Sigmoid colon (tissue), 7 donors: ENCODE measurements around the gene LARP4B. TPM values are rescaled to one million over a fixed set of nuclear protein-coding genes. Genes with fewer than 3 reads are reported as not detected.

Experiments
- DNase-seq: peaks from one replicate; pipeline ENCODE4 v3.0.0-alpha.2; 2019
- H3K27ac ChIP-seq, 4 donors: fragments of 200-600 bp; sonication (generic); one replicate each; pipeline ENCODE4 v1.5.1; 2016 to 2019; ENCODE audit warnings: mild to moderate bottlenecking in 1 of 4
- H3K27me3 ChIP-seq, 3 donors: fragments of 200-600 bp; sonication (generic); one replicate each; pipeline ENCODE4 v1.5.1; 2019; ENCODE audit warnings: mild to moderate bottlenecking in 1 of 3
- H3K36me3 ChIP-seq, 4 donors: fragments of 200-600 bp; sonication (generic); one replicate each; pipeline ENCODE4 v1.5.1; 2016 to 2019
- H3K4me1 ChIP-seq, 4 donors: fragments of 200-600 bp; sonication (generic); one replicate each; pipeline ENCODE4 v1.5.1; 2017 to 2019
- H3K4me3 ChIP-seq, 4 donors: fragments of 200-600 bp; sonication (generic); one replicate each; pipeline ENCODE4 v1.5.1; 2017 to 2019; ENCODE audit warnings: mild to moderate bottlenecking in 2 of 4, moderate library complexity in 1 of 4
- H3K9me3 ChIP-seq, 4 donors: fragments of 200-600 bp in 3 of 4; sonication (generic) in 3 of 4; one replicate each; pipeline versions ENCODE4 v1.5.1 to v1.6.1; 2013 to 2019
- CTCF ChIP-seq, 4 experiments: fragments of 450-650 bp in 3 of 4; fragments of 200-600 bp in 1 of 4; IDR thresholded peaks; one replicate each; pipeline ENCODE4 v1.5.1; 2016 to 2019; ENCODE audit warnings: antibody characterized with exemption in 4 of 4, mild to moderate bottlenecking in 3 of 4, moderate library complexity in 2 of 4
- EP300 ChIP-seq, 4 donors: sonication (generic); formaldehyde crosslinking; IDR thresholded peaks; one replicate each; pipeline ENCODE4 v1.6.1; 2017; ENCODE audit warnings: antibody characterized with exemption in 4 of 4
- POLR2A ChIP-seq, 2 donors: fragments of 450-650 bp; IDR thresholded peaks; one replicate each; pipeline ENCODE4 v1.6.1; 2016; ENCODE audit warnings: antibody characterized with exemption in 2 of 2, mild to moderate bottlenecking in 2 of 2, moderate library complexity in 2 of 2
- POLR2AphosphoS5 ChIP-seq, 4 donors: sonication (generic); formaldehyde crosslinking; IDR thresholded peaks; one replicate each; pipeline ENCODE4 v1.6.1; 2017; ENCODE audit warnings: antibody characterized with exemption in 4 of 4
- WGBS, 2 donors: extraction: QIAGEN DNeasy Blood & Tissue Kit; methylation state at CpG; one replicate each; pipeline ENCODE4 v1.1.7; 2013; 5-methylcytosine and 5-hydroxymethylcytosine counted together
- intact Hi-C: fragments of 100-400 bp; cut with DNase I; formaldehyde crosslinking; loops from one replicate; pipeline ENCODE4 v1.15.1; 2023
- polyA plus RNA-seq, 3 donors: library from polyadenylated mRNA; stranded (reverse); fragments of 200-250 nt; gene quantifications; one replicate each; pipeline ENCODE4 v1.2.3, GENCODE V29; 2013
- total RNA-seq, 4 donors: library from RNA; depleted of rRNA; stranded (reverse); fragments of >200 nt; gene quantifications; one replicate each; pipeline ENCODE4 v1.1.0, GENCODE V29; 2016
- donor health status: healthy with polysubstance abuse.
- donor health status: Bipolar disorder and iron deficiency.
- donor health status: healthy.

Gene LARP4B
- total and polyA plus RNA-seq, 7 donors = 11.4 to 57.6 (median 31.9) TPM

- Histone ChIP-seq H3K27ac (no peak overlapping the region), H3K4me3 (no peak overlapping the region), H3K4me1 (no peaks in the 10 kb centered on the region), H3K9me3 (no peaks in the 10 kb centered on the region), H3K36me3 (peaks cover 11 to 96% (median 67%) of the 10 kb centered on the region in 4 donors), H3K27me3 (no peaks in the 10 kb centered on the region)
- intact Hi-C loops = no loop called here
- DNase-seq = no peak
- WGBS, 2 donors = 90 to 93% methylated on average over 4 of the region's 4 CpGs
- TF ChIP-seq CTCF (IDR thresholded peaks at IDR 0.05) (no peak), EP300 (IDR thresholded peaks at IDR 0.05) (no peak), POLR2AphosphoS5 (IDR thresholded peaks at IDR 0.05) (no peak), POLR2A (IDR thresholded peaks at IDR 0.05) (no peak)
Measured at GRCh38 chr10:824497-824896, 107.0 kb downstream of the LARP4B start.

- no peak for TF ChIP-seq CTCF (IDR thresholded peaks at IDR 0.05)
- no peak for TF ChIP-seq POLR2A (IDR thresholded peaks at IDR 0.05)
- TF ChIP-seq POLR2AphosphoS5 (IDR thresholded peaks at IDR 0.05) = no peak
- no peak for TF ChIP-seq EP300 (IDR thresholded peaks at IDR 0.05)
- Histone ChIP-seq H3K27ac (no peak overlapping the region), H3K27me3 (no peaks in the 10 kb centered on the region), H3K9me3 (no peaks in the 10 kb centered on the region), H3K4me1 (no peaks in the 10 kb centered on the region), H3K4me3 (no peak overlapping the region), H3K36me3 (peaks cover 11 to 96% (median 60%) of the 10 kb centered on the region in 4 donors)
- no peak for DNase-seq
- WGBS, 2 donors = 71 to 93% methylated on average over 12 of the region's 12 CpGs
- intact Hi-C loops = no loop called here
Measured at GRCh38 chr10:822661-823367, 108.7 kb downstream of the LARP4B start.

- Histone ChIP-seq H3K36me3 (peaks cover 15 to 96% (median 59%) of the 10 kb centered on the region in 4 donors), H3K9me3 (no peaks in the 10 kb centered on the region), H3K27me3 (no peaks in the 10 kb centered on the region), H3K27ac (no peak overlapping the region), H3K4me1 (no peaks in the 10 kb centered on the region), H3K4me3 (no peak overlapping the region)
- intact Hi-C loops = no loop called here
- 96 to 98% methylated on average over 12 of the region's 12 CpGs for WGBS, 2 donors
- DNase-seq = no peak
- TF ChIP-seq POLR2AphosphoS5 (IDR thresholded peaks at IDR 0.05) (no peak), EP300 (IDR thresholded peaks at IDR 0.05) (no peak)
Measured at GRCh38 chr10:822197-822596, 109.3 kb downstream of the LARP4B start.

GRCh38 chr10:821322-821721 is 110.2 kb downstream of the LARP4B start:
- no peak for DNase-seq
- Histone ChIP-seq H3K27ac (no peak overlapping the region), H3K4me3 (no peak overlapping the region), H3K9me3 (no peaks in the 10 kb centered on the region), H3K36me3 (peaks cover 21 to 99% (median 64%) of the 10 kb centered on the region in 4 donors), H3K4me1 (no peaks in the 10 kb centered on the region), H3K27me3 (no peaks in the 10 kb centered on the region)
- 79 to 90% methylated on average over 5 of the region's 5 CpGs for WGBS, 2 donors
- intact Hi-C loops = no loop called here
- TF ChIP-seq POLR2A (IDR thresholded peaks at IDR 0.05) (no peak), CTCF (IDR thresholded peaks at IDR 0.05) (no peak), EP300 (IDR thresholded peaks at IDR 0.05) (no peak), POLR2AphosphoS5 (IDR thresholded peaks at IDR 0.05) (no peak)

- Histone ChIP-seq H3K4me3 (no peak overlapping the region), H3K36me3 (peaks cover 25 to 99% (median 63%) of the 10 kb centered on the region in 4 donors), H3K9me3 (no peaks in the 10 kb centered on the region), H3K4me1 (no peaks in the 10 kb centered on the region), H3K27me3 (no peaks in the 10 kb centered on the region), H3K27ac (no peak overlapping the region)
- WGBS, 2 donors = 95 to 97% methylated on average over 8 of the region's 8 CpGs
- TF ChIP-seq POLR2AphosphoS5 (IDR thresholded peaks at IDR 0.05) (no peak), POLR2A (IDR thresholded peaks at IDR 0.05) (no peak), EP300 (IDR thresholded peaks at IDR 0.05) (no peak), CTCF (IDR thresholded peaks at IDR 0.05) (no peak)
- intact Hi-C loops = no loop called here
- no peak for DNase-seq
Measured at GRCh38 chr10:819816-820215, 111.7 kb downstream of the LARP4B start.
